GM12878 (cell line): Measurements from ENCODE around the gene BEAN1. TPM values are rescaled to one million over a fixed set of nuclear protein-coding genes. Genes with fewer than 3 reads are reported as not detected.

Source experiments
- ATAC-seq: fragments of 200-7000 bp; cut with Tn5 transposase; 3 replicates; pipeline ENCODE4 v1.9.1; 2020; ENCODE audit warnings: mild to moderate bottlenecking, moderate library complexity
- BruUV-seq: library from RNA; stranded (reverse); fragments of 400-500 nt; replicated peaks from 2 replicates; lab custom pipeline; 2021; lab: Mats Ljungman, UMichigan
- CTCF ChIA-PET: fragments of 300-600 bp; sonication (Branson Sonifier 250); formaldehyde crosslinking; extraction: SDS; loops from one replicate; lab custom pipeline; 2021; ENCODE audit warnings: inconsistent platforms; lab: Yijun Ruan, JAX
- POLR2A ChIA-PET: fragments of 350-600 bp; formaldehyde crosslinking; extraction: SDS; loops from one replicate; lab custom pipeline; 2021; ENCODE audit warnings: inconsistent platforms; lab: Charles Lee
- RAD21 ChIA-PET: fragments of 300-600 bp; sonication (Branson Sonifier 250); formaldehyde crosslinking; loops from one replicate; lab custom pipeline; 2023; ENCODE audit warnings: antibody characterized with exemption; ENCODE audit not compliant: unreplicated experiment; lab: Charles Lee
- SMC1A ChIA-PET: fragments of 300-600 bp; sonication (Branson Sonifier 250); formaldehyde crosslinking; loops from one replicate; lab custom pipeline; 2023; ENCODE audit not compliant: unreplicated experiment, uncharacterized antibody; lab: Charles Lee
- DNase-seq: peaks from one replicate; pipeline ENCODE4 v3.0.0-alpha.2; 2011; ENCODE audit warnings: low read depth, low spot score
- FAIRE-seq: peaks from 3 replicates; lab custom pipeline; 2011; peaks lifted over from hg19 to GRCh38; lab: Jason Lieb, UNC
- H2AFZ ChIP-seq: 2 replicates; pipeline ENCODE4 v1.6.0; 2011; ENCODE audit warnings: low read depth, low read length, control low read depth; ENCODE audit not compliant: control insufficient read depth
- H3K27ac ChIP-seq: 2 replicates; pipeline ENCODE4 v1.5.1; 2011; ENCODE audit warnings: control low read depth; ENCODE audit not compliant: control insufficient read depth, insufficient read depth
- H3K27me3 ChIP-seq, 2 experiments: replicated peaks in 1 of 2; 2 replicates each; pipeline versions ENCODE4 v1.6.0 to v1.6.1; 2011; ENCODE audit warnings: low read length in 1 of 2; ENCODE audit not compliant: control insufficient read depth in 2 of 2, insufficient read depth in 2 of 2
- H3K36me3 ChIP-seq, 2 experiments: 2 replicates each; pipeline ENCODE4 v1.5.1; 2011; ENCODE audit warnings: low read length in 1 of 2; ENCODE audit not compliant: control insufficient read depth in 2 of 2, insufficient read depth in 2 of 2
- H3K4me1 ChIP-seq: 2 replicates; pipeline ENCODE4 v1.6.1; 2011; ENCODE audit warnings: mild to moderate bottlenecking, low read length, moderate library complexity, mixed read lengths; ENCODE audit not compliant: control insufficient read depth, insufficient read depth
- H3K4me2 ChIP-seq: 2 replicates; pipeline ENCODE4 v1.6.0; 2011; ENCODE audit warnings: control low read depth; ENCODE audit not compliant: control insufficient read depth, insufficient read depth
- H3K4me3 ChIP-seq: fragments of 200-600 bp; sonication (generic); 2 replicates; pipeline ENCODE4 v1.5.1; 2016
- H3K79me2 ChIP-seq: 2 replicates; pipeline ENCODE4 v1.6.0; 2011; ENCODE audit warnings: low read length; ENCODE audit not compliant: control insufficient read depth, insufficient read depth
- H3K9ac ChIP-seq: 2 replicates; pipeline ENCODE4 v1.8.0; 2011; ENCODE audit warnings: low read length, control low read depth, mixed read lengths; ENCODE audit not compliant: control insufficient read depth, insufficient read depth
- H3K9me3 ChIP-seq: replicated peaks from 3 replicates; pipeline ENCODE4 v1.5.1; 2011; ENCODE audit warnings: mild to moderate bottlenecking, low read length; ENCODE audit not compliant: control insufficient read depth, insufficient read depth
- H4K20me1 ChIP-seq: 2 replicates; pipeline ENCODE4 v1.6.0; 2011; ENCODE audit not compliant: control insufficient read depth, insufficient read depth
- BMI1 ChIP-seq: fragments of 450-650 bp; IDR thresholded peaks from 2 replicates; pipeline ENCODE4 v1.6.1; 2016; ENCODE audit warnings: mild to moderate bottlenecking, moderate library complexity, borderline replicate concordance
- CBX3 ChIP-seq: fragments of 200-600 bp; sonication (generic); IDR thresholded peaks from 2 replicates; pipeline ENCODE4 v1.6.1; 2016; ENCODE audit warnings: low read depth, borderline replicate concordance
- CREB1 ChIP-seq: IDR thresholded peaks from 2 replicates; pipeline ENCODE4 v1.6.1; 2012; ENCODE audit warnings: low read depth, mild to moderate bottlenecking, inconsistent platforms
- E2F8 ChIP-seq: fragments of 450-650 bp; IDR thresholded peaks from 2 replicates; pipeline ENCODE4 v1.6.1; 2018; ENCODE audit warnings: mild to moderate bottlenecking, low read depth, moderate library complexity; ENCODE audit not compliant: partially characterized antibody
- EED ChIP-seq: sonication (generic); IDR thresholded peaks from 2 replicates; pipeline ENCODE4 v1.6.1; 2016; ENCODE audit warnings: antibody characterized with exemption, low read depth
- IKZF2 ChIP-seq, 2 experiments: fragments of 450-650 bp; IDR thresholded peaks; 2 replicates each; pipeline ENCODE4 v1.6.1; 2017; ENCODE audit warnings: mild to moderate bottlenecking in 2 of 2, moderate library complexity in 2 of 2
- JUNB ChIP-seq: IDR thresholded peaks from 2 replicates; pipeline ENCODE4 v1.6.1; 2016; ENCODE audit warnings: antibody characterized with exemption, mild to moderate bottlenecking
- KAT2A ChIP-seq: conservative IDR thresholded peaks from 2 replicates; pipeline ENCODE4 v1.6.1; 2011; ENCODE audit warnings: low read depth, low read length; ENCODE audit not compliant: control insufficient read depth
- POLR2A ChIP-seq: IDR thresholded peaks from 2 replicates; pipeline ENCODE4 v1.6.1; 2011; ENCODE audit warnings: low read depth, mild to moderate bottlenecking, low read length
- RBBP5 ChIP-seq: fragments of 200-600 bp; sonication (generic); conservative IDR thresholded peaks from 2 replicates; pipeline ENCODE4 v1.6.1; 2016
- RCOR1 ChIP-seq: conservative IDR thresholded peaks from 2 replicates; pipeline ENCODE4 v1.6.1; 2012; ENCODE audit warnings: low read depth, low read length, improper control_type of control experiment
- SP1 ChIP-seq: IDR thresholded peaks from one replicate; pipeline ENCODE4 v1.6.1; 2011; ENCODE audit warnings: low read depth, low read length
- SREBF1 ChIP-seq: IDR thresholded peaks from 2 replicates; pipeline ENCODE4 v1.6.1; 2012; ENCODE audit warnings: mild to moderate bottlenecking, low read length
- SUZ12 ChIP-seq: fragments of 200-600 bp; sonication (generic); IDR thresholded peaks from one replicate; pipeline ENCODE4 v1.6.1; 2018; ENCODE audit warnings: antibody characterized with exemption, mild to moderate bottlenecking; ENCODE audit not compliant: unreplicated experiment
- ZNF24 ChIP-seq: fragments of 450-650 bp; IDR thresholded peaks from 2 replicates; pipeline ENCODE4 v1.6.1; 2017; ENCODE audit warnings: antibody characterized with exemption, mild to moderate bottlenecking
- WGBS: methylation state at CpG from one replicate; pipeline ENCODE4 v1.1.6; 2016; ENCODE audit warnings: low lambda C conversion rate; ENCODE audit not compliant: insufficient replicate concordance, insufficient coverage; ENCODE audit errors: missing lambda C conversion rate; 5-methylcytosine and 5-hydroxymethylcytosine counted together
- in situ Hi-C: fragments of 300-500 bp; cut with MboI; formaldehyde crosslinking; loops from 9 replicates; pipeline ENCODE4 v1.14.3; 2018; ENCODE audit warnings: mixed read lengths
- intact Hi-C: fragments of 100-400 bp; cut with micrococcal nuclease; formaldehyde crosslinking; loops from one replicate; pipeline ENCODE4 v1.14.2; 2022; ENCODE audit not compliant: unreplicated experiment
- polyA plus RNA-seq, 11 experiments: library from polyadenylated mRNA; depleted of rRNA in 4 of 11; unstranded in 6 of 11; stranded (reverse) in 5 of 11; fragments of >200 nt; fragmentation: Nextera tagmentation in 4 of 11; fragmentation: Illumina TruSeq in 1 of 11; extraction: Ambion mirVana in 4 of 11; extraction: Trizol in 1 of 11; gene quantifications; 1 replicate in 1 of 11; 2 replicates in 10 of 11; pipeline versions ENCODE4 v1.2.1 to v1.2.3, GENCODE V29; 2011 to 2016; ENCODE audit warnings: inconsistent platforms in 2 of 11, missing spikeins in 2 of 11, low read depth in 1 of 11
- total RNA-seq, 4 experiments: library from RNA; depleted of rRNA in 3 of 4; stranded (reverse); fragments of >200 nt in 3 of 4; fragmentation: Illumina TruSeq in 1 of 4; extraction: Trizol in 1 of 4; gene quantifications; 2 replicates each; pipeline versions ENCODE4 v1.2.1 to v1.2.3, GENCODE V29; 2013 to 2021

The BEAN1 gene
- total and polyA plus RNA-seq, 10 of the 15 experiments (the other 5 are each of a cell fraction or from before 2014, with no cell fraction given): not detected

- CTCF ChIA-PET: no interaction called here
- FAIRE-seq: no peak
- no peak overlapping the region for H3K9ac ChIP-seq
- TF ChIP-seq JUNB (no peak), SP1 (no peak), SUZ12 (no peak), RBBP5 (no peak), SREBF1 (no peak)
- TF ChIP-seq, all 136 proteins: peak for 0
- in situ Hi-C loops (no loop called here), intact Hi-C loops (no loop called here)
- Histone ChIP-seq H3K27me3 (no peaks in the 10 kb centered on the region; a peak in 1 of 4 replicates), H3K27ac (no peak overlapping the region), H3K36me3 (no peaks in the 10 kb centered on the region), H3K79me2 (no peaks in the 10 kb centered on the region), H4K20me1 (no peaks in the 10 kb centered on the region), H3K4me3 (no peak overlapping the region), H3K9me3 (no peaks in the 10 kb centered on the region), H3K4me2 (no peak overlapping the region), H2AFZ (no peak overlapping the region), H3K4me1 (no peaks in the 10 kb centered on the region)
- ChIA-PET SMC1A (no interaction called here), RAD21 (no interaction called here), POLR2A (no interaction called here)
- DNase-seq (no peak), ATAC-seq (no peak)
- WGBS: 21% methylated on average over 2 of the region's 2 CpGs
- BruUV-seq: no TSS peak
Measured at GRCh38 chr16:66387817-66388332, 39.2 kb upstream of the BEAN1 start.

GRCh38 chr16:66388350-66389139 is 38.5 kb upstream of the BEAN1 start:
- no peak overlapping the region for H3K9ac ChIP-seq
- H3K79me2 ChIP-seq: no peaks in the 10 kb centered on the region
- WGBS: 15% methylated on average over 6 of the region's 6 CpGs
- no peak overlapping the region for H2AFZ ChIP-seq
- FAIRE-seq: no peak
- no peak overlapping the region for H3K4me2 ChIP-seq
- in situ Hi-C loops: no loop called here
- DNase-seq: no peak
- intact Hi-C loops: no loop called here
- H3K36me3 ChIP-seq: no peaks in the 10 kb centered on the region
- H3K4me1 ChIP-seq: no peaks in the 10 kb centered on the region
- H3K27ac ChIP-seq: no peak overlapping the region
- no peak for ATAC-seq
- H3K4me3 ChIP-seq: no peak overlapping the region
- CTCF ChIA-PET: no interaction called here
- POLR2A ChIA-PET: no interaction called here
- RAD21 ChIA-PET: no interaction called here
- BruUV-seq: no TSS peak
- H3K27me3 ChIP-seq: no peaks in the 10 kb centered on the region; a peak in 1 of 4 replicates
- SMC1A ChIA-PET: no interaction called here
- H3K9me3 ChIP-seq: no peaks in the 10 kb centered on the region
- H4K20me1 ChIP-seq: no peaks in the 10 kb centered on the region
- TF ChIP-seq ZNF24 (no peak), POLR2A (no peak), CREB1 (no peak), KAT2A (no peak), E2F8 (no peak), CBX3 (no peak), EED (no peak), BMI1 (no peak), RCOR1 (no peak), IKZF2 (IDR thresholded peaks at IDR 0.05) (no peak)
